GM12891 (cell line): ENCODE data around the gene MYOZ1.

Source experiments
- DNase-seq: peaks from one replicate; pipeline ENCODE4 v3.0.0; 2011; ENCODE audit warnings: low spot score; ENCODE audit not compliant: insufficient read length
- FAIRE-seq: peaks from 2 replicates; lab custom pipeline; 2011; peaks lifted over from hg19 to GRCh38; lab: Jason Lieb, UNC
- PAX5 ChIP-seq: IDR thresholded peaks from 2 replicates; pipeline ENCODE4 v1.6.1; 2011; ENCODE audit warnings: low read length, moderate library complexity, mild to moderate bottlenecking; ENCODE audit not compliant: insufficient read depth, severe bottlenecking
- POLR2A ChIP-seq: IDR thresholded peaks from 2 replicates; pipeline ENCODE4 v1.6.1; 2011; ENCODE audit warnings: low read depth, low read length, control low read depth
- POLR2AphosphoS5 ChIP-seq: IDR thresholded peaks from 2 replicates; pipeline ENCODE4 v1.6.1; 2011; ENCODE audit warnings: low read depth, low read length, control low read depth
- POU2F2 ChIP-seq: IDR thresholded peaks from 2 replicates; pipeline ENCODE4 v1.6.1; 2011; ENCODE audit warnings: low read depth, mild to moderate bottlenecking, control low read depth, low read length, moderate library complexity
- SPI1 ChIP-seq: IDR thresholded peaks from 2 replicates; pipeline ENCODE4 v1.6.1; 2011; ENCODE audit warnings: low read depth, low read length, control low read depth
- TAF1 ChIP-seq: IDR thresholded peaks from 2 replicates; pipeline ENCODE4 v1.6.1; 2011; ENCODE audit warnings: low read depth, low read length, control low read depth

The MYOZ1 gene

GRCh38 chr10:73591935-73592699 is 49.2 kb downstream of the MYOZ1 start:
- FAIRE-seq (peak; percentile 69), DNase-seq (peak; percentile 19)
- TF ChIP-seq POLR2AphosphoS5: no peak
- TF ChIP-seq PAX5: peak; percentile 75

GRCh38 chr10:73590881-73591799 is 50.1 kb downstream of the MYOZ1 start, which contains the start of gene USP54:
Gene USP54 (minus strand): TSS chr10:73591342. CDS start chr10:73575658, 15,684 bp downstream.
- peak; percentile 83 for FAIRE-seq
- TF ChIP-seq POLR2A (no peak), POLR2AphosphoS5 (no peak), TAF1 (no peak), PAX5 (no peak), POU2F2 (no peak), SPI1 (no peak)
- no peak for DNase-seq

GRCh38 chr10:73589563-73590126 is 51.6 kb downstream of the MYOZ1 start:
- DNase-seq: no peak
- TF ChIP-seq TAF1 (no peak), SPI1 (no peak), POU2F2 (no peak), PAX5 (no peak), POLR2A (no peak), POLR2AphosphoS5 (no peak)
- FAIRE-seq: no peak

GRCh38 chr10:73588656-73589055 is 52.6 kb downstream of the MYOZ1 start:
- DNase-seq: no peak
- TF ChIP-seq POU2F2 (no peak), POLR2AphosphoS5 (no peak), PAX5 (no peak), TAF1 (no peak), SPI1 (no peak), POLR2A (no peak)
- FAIRE-seq: no peak

- FAIRE-seq: no peak
- DNase-seq: no peak
- no peak for TF ChIP-seq POLR2AphosphoS5
- TF ChIP-seq TAF1: no peak
- no peak for TF ChIP-seq POU2F2
- no peak for TF ChIP-seq POLR2A
- no peak for TF ChIP-seq SPI1
- TF ChIP-seq PAX5: no peak
Observed at GRCh38 chr10:73586583-73586984, 54.7 kb downstream of the MYOZ1 start.

DNA sequence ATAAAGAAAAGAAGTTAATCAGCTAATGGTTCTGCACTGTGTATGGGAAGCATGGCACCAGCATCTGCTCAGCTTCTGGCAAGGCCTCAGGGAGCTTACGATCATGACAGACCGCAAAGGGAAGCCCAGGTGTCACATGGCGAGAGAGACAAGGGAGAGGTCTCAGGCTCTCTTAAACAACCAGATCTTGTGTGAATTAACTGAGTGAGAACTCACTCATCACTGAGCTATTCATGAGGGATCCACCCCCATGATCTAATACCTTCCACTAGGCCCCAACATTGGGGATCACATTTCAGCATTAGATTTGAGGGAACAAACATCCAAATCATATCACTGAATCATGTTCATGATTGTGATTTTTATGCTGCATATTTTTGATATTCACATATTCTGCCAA is 55.9 kb downstream of the MYOZ1 start:
- DNase-seq: no peak
- no peak for TF ChIP-seq POLR2AphosphoS5
- TF ChIP-seq SPI1: no peak
- no peak for TF ChIP-seq POLR2A
- TF ChIP-seq PAX5: no peak
- TF ChIP-seq POU2F2: no peak
- no peak for TF ChIP-seq TAF1

DNA sequence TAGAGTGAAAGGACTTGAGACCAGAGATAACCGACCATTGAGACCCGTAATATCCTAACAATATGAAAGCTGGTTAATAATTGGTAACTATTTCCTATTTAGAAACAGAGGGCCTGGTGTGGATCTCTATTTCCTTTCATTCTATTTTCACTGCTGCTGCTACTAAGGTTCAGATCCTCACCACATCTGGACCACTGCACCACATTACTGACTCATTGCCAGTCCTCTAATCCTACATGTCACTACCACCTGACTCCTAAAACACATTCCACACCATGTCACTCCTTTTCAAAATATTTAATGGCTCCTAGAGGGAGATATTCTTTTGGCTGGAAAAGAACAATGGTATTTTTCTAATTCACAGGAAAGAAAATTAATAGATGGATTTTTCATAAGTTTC is 56.5 kb downstream of the MYOZ1 start:
- TF ChIP-seq POLR2A: no peak
- TF ChIP-seq SPI1: no peak
- no peak for TF ChIP-seq TAF1
- no peak for TF ChIP-seq PAX5
- TF ChIP-seq POU2F2: no peak
- TF ChIP-seq POLR2AphosphoS5: no peak
- DNase-seq (no peak), FAIRE-seq (no peak)

More for the DNA sequence above, 55.9 kb downstream of the MYOZ1 start:
- no peak for FAIRE-seq

DNA sequence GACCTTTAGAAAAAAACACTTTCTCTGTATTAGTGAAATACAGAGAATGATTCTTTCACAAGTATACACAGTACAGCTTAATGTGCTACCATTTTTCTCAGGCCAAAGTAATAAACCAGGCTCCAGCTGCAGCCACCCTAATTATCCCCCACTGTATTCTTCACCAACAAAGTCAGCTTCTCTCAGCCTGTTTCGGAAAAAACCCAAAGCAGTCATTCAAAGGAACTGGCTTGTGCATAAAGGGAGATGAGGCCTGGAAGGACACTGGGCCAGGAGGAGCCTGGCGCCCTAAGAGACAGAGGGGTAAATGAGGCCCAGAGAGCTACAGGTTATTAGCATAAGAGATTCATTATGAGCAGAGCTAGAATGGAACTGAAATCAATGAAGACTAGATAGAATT is 59.4 kb downstream of the MYOZ1 start:
- TF ChIP-seq SPI1 (no peak), POLR2AphosphoS5 (no peak), POLR2A (no peak), POU2F2 (no peak), PAX5 (no peak), TAF1 (no peak)
- no peak for FAIRE-seq
- no peak for DNase-seq
